SHP77 (cell line): Measurements from ENCODE around the gene NPY5R.

Source experiments
- DNase-seq, 2 experiments: peaks; one replicate each; lab custom pipeline; 2025; lab: John Stamatoyannopoulos, UW

The NPY5R gene

DNA sequence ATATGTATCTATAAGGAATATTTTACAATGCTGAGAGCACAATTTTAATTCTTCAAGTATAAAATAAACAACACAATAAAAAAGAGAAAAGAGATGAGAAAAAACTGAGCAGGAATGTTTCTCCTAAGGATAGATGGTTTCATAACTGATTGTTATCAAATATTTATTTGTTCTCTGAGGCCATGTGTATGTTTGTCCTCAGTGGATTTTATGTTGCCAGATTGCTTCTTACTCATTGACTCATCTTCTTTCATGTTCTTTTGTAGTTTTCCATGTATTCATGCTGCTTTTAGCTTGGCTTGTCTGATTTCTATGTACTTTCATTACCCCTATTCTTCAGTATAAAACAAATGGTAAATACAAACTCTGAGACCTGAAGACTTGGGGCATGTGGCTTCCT lies 41.2 kb downstream of the NPY5R start:
- no peak for DNase-seq

DNA sequence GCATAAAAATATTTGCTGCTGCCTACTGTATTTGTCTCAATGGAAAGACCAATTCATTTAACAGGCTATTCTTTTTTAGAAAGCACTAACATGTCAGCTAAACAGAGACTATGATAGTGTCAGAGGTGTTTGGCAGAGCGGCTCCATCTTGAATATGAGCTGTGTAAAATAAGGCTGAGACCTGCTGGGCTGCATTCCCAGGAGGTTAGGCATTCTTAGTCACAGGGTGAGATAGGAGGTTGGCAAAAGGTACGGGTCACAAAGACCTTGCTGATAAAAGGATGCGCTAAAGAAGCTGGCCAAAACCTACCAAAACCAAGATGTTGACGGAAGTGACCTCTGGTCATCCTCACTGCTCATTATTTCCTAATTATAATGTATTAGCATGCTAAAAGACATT lies 41.8 kb downstream of the NPY5R start:
- DNase-seq: no peak

DNA sequence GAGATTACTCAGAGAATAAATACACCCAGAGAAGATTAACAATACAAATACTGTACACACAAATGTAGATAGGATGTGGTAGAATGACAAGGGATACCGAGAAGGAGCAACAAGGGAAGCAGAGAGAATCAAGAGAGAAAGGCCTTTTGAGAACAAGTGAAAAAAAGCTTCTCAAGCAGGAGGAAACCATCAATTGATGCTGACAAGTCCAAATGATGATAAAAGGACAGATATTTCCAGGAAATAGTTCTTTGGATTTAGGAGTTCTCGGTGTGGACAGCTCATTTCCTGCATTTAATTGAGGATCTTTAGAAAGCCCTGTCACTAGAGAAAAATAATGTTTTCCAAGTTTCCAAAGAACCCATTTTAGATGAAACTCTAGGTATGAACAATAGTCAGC lies 48.1 kb downstream of the NPY5R start:
- DNase-seq: no peak

DNA sequence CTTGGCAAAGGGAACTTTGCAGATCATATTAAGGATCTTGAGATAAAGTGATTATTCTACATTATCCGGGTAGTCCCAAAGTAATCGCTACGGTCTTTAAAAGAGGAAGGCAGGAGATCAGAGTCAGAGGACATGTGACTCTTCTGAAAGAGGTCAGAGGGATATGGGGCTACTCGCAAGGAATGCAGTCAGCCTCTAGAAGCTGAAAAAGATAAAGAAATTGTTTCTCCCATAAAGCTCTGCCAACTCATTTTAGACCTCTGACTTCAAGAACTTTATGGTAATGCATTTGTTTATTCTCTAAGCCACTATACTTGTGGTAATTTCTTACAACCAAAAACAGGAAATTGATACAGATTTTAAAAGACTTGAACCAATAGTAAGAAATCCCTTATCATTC lies 48.6 kb downstream of the NPY5R start:
- DNase-seq: no peak

DNA sequence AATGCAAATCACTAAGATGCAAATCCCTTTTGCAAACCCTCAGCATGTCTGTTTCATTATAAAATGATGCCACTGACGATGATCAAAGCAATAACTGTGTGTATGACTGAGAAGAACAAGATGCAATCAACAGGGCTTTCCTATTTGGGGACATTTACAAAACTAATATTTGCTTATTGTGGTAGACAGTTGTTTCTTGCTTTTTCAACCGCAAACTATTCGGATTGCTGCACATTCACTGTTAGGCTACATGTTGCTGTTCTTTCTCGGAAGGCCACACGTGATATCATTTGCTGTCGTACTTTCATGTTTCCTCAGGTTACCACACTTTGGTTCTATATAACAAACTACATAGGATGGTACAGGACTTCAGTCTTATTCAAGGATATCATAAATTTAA lies 49.8 kb downstream of the NPY5R start:
- no peak for DNase-seq

DNA sequence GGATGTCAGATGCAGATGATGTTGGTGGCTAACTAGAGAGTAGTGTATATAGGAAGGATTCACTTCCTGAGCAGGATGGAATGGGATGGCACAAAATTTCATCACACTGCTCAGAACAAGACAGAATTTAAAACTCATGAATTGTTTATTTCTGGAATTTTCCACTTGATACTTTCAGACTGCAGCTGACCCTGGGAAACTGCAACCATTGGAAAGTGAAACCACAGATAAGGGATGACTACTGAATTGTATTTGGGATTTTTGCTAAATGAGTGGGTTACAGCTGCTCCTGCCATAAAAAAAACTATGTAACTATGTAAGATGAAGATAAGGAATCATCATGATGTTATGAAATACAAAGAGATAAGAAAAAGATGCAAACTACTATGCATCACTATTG lies 51.4 kb downstream of the NPY5R start:
- DNase-seq: no peak

DNA sequence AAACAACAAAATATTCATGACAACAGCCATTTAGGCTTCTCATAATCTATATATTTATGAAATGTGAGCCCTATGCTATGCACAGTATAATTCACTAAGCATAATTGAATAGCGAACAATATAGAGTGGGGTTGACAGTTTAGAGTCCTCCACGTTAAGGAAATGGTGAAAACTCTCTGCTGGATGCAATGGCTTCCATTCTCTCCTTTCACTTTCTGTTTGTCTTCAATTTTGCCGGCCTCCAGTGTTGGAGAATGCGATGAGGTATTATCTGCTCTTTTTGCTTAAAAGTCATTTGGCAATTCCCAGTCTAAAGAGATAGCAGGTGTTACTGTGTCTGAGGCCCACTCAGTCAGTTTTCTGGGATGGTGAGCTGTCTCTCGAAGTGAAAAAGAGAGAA lies 52.1 kb downstream of the NPY5R start:
- DNase-seq: no peak

DNA sequence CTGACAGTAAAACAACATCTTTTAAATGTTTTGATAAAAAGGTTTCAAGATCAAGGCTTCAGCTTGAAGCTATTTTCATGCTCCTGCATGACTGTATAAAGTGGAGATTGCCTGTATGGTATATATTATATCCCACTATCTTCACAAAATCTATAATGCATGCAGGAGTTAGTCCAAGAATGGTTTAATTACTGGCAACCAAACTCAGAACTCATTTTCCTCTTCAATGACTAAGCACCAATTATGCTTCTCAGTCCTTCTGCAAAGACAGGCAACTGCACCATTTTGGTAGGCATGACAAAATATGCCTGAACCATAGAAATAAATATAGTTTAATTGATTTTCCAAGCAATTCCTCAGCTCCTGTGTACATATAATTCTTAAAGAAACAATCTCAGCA lies 54.5 kb downstream of the NPY5R start:
- no peak for DNase-seq

DNA sequence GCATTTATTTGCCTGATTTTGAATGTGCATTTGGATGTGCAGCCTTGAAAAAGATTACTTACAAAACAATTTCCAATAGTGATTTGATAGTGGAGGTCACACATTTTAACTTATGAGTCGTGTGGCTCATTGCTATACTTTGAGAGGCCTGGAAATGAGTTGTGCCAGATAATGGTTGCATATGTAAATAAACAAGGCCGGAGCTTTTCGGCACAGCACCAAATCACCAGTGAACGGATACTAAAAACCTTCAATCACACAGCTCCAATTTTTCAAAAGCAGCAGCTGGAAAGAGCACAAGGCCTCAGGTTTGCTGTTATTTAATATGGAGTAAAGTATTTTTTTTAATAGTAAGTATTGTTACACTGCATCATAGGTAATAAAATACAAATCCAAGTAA lies 57.2 kb downstream of the NPY5R start:
- no peak for DNase-seq
